NCI-H460 (cell line): ENCODE data around the gene SLC45A2. TPM values are rescaled to one million over a fixed set of nuclear protein-coding genes. Genes with fewer than 3 reads are reported as not detected.
A peak's percentile ranks its signal among the peaks of the same experiment; 100 is the strongest.
"Not testable (repeated sequence)": the region's sequence is repeated elsewhere in the genome, so short reads cannot be mapped to it uniquely, and the experiment has no call there.

ENCODE experiments used
- DNase-seq: peaks from one replicate; pipeline ENCODE4 v3.0.0-alpha.2; 2016; ENCODE audit warnings: low read depth; ENCODE audit errors: extremely low read depth
- total RNA-seq: library from RNA; depleted of rRNA; stranded (reverse); fragments of >200 nt; shearing (Covaris generic); gene quantifications from 2 replicates; pipeline ENCODE4 v1.2.3, GENCODE V29; 2014

Gene SLC45A2
- total RNA-seq, 1 experiment from 2014 or later = not detected

DNA sequence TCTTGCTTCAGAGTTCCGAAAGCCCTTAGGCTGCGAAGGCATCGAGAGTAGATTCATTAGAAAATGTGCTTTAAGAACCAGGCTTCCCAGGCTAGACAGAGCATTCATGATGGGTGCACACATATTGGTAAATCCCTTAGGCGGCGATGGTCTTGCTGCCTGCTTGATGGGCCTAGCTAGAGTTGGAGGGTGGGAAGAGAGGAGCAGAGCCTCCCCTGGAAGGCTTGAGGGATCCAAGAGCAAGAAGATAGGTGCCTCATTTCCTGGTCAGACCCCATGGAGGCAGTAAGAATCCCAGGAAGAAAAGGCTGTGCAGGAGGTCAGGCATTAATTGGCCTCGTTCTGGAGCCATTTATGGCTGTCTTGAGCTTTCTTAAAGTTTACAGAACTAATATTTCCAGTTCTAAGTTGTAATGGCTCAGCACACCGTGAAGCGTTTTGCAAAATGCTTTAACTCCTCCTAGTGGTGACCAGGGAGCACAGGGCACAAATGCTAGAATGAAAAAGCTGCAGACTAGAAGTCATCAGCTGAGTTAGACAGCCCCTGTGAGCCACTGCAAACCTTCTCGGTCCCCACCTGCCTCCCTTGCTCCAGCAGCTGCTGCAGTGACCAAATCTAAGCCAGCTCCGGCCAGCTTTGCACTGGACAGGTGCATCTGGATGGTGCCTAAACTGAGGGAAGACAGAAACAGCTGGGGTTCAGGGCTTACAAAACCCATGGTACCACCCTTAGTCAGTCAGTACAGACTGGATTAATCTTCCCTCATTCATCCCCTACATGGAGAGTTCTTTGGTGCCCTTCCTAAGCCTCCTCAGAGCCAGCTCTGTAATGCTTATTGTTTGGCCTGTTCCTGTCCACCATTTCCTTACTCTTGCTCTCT lies 14.7 kb downstream of the SLC45A2 start:
- peak; percentile 20 for DNase-seq

- no peak for DNase-seq
Measured at GRCh38 chr5:33968211-33969005, 16.1 kb downstream of the SLC45A2 start.

DNA sequence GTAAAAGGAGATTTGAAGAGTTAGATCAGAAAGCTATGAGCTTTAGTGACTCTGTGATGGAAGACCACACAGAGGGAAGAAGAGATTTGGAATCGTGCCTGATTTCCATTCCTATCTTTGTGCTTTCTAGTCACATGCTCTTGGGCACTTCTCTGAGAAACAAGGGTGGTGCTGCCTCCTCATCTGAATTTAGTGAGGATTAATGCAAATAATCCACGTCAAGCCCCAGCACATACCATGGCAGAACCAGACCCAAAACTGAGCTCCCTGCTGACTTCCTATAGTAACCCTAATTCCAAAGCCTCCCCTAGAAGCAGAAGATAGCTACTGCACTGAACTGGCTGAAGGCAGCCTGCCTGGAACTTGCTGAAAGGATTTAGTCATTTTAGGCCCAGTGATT lies 17.7 kb downstream of the SLC45A2 start:
- no peak for DNase-seq

DNA sequence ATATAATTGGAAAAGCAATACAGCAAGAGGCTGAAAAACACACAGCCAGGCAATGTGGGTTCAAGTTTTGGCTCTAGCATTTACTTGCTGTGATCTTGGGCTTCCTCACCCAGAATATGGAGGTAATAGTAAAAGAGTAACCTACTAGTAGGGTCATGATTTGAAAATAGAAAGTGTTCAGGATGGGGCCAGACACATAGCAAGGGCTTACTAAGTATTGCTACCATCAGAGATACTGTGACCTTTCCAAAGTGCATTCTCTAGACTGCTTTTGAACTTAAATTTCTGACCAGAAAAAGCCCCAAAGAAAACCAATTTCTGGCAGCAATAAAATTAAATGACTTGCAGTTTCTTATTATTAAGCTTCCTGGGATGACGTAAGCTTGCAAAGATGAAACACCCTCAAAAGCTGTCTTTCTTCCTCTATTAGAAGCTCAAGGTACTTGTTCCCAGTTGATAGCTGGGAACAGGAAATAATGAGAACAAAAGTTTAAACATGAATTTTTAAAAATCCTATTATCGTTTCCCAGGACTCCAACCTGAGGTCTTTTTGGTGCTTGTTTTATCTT lies 20.3 kb downstream of the SLC45A2 start:
- DNase-seq = no peak

GRCh38 chr5:33958176-33958575 lies 26.3 kb downstream of the SLC45A2 start:
- no peak for DNase-seq

GRCh38 chr5:33957577-33958150 lies 26.8 kb downstream of the SLC45A2 start:
- no peak for DNase-seq

- not testable (repeated sequence) for DNase-seq
Measured at GRCh38 chr5:33952175-33952574, 32.3 kb downstream of the SLC45A2 start.

- no peak for DNase-seq
Measured at GRCh38 chr5:33944543-33945132, 39.9 kb downstream of the SLC45A2 start.

GRCh38 chr5:33941090-33941489 lies 43.4 kb downstream of the SLC45A2 start:
- DNase-seq = no peak

DNA sequence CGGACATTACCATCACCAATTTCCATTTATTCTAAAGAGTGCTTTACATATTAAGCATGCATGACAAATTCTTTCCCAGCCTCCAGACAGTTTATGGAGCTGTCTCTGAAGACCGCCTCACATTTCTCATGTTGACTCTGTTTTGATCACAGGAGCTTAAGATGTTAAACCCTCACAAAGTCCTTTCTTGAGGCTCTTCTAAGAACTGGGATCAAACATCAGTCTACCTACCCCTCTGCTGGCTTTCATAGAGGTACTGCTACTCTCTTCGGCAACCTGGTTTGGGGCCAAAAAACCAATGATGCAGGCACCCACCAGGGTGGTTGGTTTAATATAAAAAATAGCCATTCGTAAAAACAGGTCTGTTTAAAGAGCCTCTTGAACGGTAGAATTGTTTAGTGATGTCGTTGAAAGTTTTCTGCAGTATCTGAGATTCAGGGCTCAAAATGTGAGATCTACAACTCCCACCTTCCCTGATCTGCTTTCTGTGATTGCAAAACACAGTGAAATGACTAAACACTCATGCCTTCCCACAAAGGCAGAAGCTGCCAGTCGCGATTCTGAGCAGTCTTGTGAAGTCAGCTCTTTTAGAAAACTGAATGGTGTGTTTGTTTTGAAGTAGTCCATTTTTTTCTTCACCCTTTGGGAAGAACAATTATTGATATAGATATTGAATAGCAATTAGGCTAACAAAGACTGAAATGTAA lies 44.8 kb downstream of the SLC45A2 start:
- DNase-seq = no peak

DNA sequence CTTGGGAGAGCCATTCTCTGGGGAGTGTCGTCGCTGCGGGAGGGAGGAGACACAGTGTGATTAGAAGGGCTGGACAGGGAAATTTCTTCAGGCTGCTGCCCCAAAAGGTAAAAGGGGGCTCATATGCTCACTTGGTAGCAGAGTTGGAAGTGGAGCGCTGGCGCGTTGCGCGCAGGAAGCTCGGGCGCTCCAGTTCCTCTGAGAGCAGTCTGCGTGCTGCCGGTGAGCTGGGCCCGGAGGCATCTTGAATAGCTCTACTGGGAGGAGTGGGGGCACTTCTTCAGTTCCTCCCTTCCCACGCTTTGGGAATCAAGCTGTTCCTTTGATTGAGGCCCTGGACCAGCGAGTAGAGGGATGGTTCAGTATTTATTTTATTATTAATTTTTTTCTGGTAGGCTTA lies 45.6 kb downstream of the SLC45A2 start:
- DNase-seq = no peak

- no peak for DNase-seq
Measured at GRCh38 chr5:33938507-33938796, 46.0 kb downstream of the SLC45A2 start.

DNA sequence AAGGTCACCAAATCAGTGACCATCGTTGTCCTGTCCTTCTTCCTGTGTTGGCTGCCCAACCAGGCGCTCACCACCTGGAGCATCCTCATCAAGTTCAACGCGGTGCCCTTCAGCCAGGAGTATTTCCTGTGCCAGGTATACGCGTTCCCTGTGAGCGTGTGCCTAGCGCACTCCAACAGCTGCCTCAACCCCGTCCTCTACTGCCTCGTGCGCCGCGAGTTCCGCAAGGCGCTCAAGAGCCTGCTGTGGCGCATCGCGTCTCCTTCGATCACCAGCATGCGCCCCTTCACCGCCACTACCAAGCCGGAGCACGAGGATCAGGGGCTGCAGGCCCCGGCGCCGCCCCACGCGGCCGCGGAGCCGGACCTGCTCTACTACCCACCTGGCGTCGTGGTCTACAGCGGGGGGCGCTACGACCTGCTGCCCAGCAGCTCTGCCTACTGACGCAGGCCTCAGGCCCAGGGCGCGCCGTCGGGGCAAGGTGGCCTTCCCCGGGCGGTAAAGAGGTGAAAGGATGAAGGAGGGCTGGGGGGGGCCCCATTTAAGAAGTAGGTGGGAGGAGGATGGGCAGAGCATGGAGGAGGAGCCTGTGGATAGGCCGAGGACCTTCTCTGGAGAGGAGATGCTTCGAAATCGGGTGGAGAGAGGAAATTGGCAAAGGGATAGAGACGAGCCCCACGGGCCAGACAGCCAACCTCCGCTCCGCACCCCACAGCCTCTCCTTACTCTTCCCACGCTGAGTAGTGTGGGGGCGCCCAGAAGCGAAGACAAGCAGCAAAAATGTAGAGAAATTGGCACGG lies 46.6 kb downstream of the SLC45A2 start:
- DNase-seq = no peak

DNA sequence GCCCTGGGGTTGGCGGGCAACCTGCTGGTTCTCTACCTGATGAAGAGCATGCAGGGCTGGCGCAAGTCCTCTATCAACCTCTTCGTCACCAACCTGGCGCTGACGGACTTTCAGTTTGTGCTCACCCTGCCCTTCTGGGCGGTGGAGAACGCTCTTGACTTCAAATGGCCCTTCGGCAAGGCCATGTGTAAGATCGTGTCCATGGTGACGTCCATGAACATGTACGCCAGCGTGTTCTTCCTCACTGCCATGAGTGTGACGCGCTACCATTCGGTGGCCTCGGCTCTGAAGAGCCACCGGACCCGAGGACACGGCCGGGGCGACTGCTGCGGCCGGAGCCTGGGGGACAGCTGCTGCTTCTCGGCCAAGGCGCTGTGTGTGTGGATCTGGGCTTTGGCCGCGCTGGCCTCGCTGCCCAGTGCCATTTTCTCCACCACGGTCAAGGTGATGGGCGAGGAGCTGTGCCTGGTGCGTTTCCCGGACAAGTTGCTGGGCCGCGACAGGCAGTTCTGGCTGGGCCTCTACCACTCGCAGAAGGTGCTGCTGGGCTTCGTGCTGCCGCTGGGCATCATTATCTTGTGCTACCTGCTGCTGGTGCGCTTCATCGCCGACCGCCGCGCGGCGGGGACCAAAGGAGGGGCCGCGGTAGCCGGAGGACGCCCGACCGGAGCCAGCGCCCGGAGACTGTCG lies 47.3 kb downstream of the SLC45A2 start:
- DNase-seq = no peak

GRCh38 chr5:33936381-33937016 lies 48.0 kb downstream of the SLC45A2 start, which contains the start of gene RXFP3:
RXFP3 (plus strand) TSS chr5:33936386; CDS start chr5:33936741, 355 bp downstream.
- DNase-seq = no peak

GRCh38 chr5:33936004-33936380 lies 48.5 kb downstream of the SLC45A2 start:
- DNase-seq = peak; percentile 7

DNA sequence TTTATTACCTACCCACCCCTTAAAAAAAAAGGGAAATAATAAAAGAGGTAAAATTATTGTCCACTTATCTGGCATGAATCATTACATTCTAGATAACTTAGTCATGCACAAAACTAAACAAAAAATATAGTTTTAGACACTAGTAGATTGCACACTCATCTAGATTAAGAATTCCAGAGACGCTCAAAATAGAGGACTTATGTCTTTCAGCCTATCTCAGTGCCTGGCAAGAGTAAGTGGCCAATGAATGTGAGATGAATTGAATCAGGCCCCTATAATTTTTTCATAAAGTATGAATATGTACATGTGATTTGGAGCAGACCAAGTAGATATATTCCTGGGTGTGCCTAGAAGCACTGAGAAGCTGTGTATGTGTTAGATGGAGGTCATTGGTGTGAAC lies 50.3 kb downstream of the SLC45A2 start:
- DNase-seq = no peak

DNA sequence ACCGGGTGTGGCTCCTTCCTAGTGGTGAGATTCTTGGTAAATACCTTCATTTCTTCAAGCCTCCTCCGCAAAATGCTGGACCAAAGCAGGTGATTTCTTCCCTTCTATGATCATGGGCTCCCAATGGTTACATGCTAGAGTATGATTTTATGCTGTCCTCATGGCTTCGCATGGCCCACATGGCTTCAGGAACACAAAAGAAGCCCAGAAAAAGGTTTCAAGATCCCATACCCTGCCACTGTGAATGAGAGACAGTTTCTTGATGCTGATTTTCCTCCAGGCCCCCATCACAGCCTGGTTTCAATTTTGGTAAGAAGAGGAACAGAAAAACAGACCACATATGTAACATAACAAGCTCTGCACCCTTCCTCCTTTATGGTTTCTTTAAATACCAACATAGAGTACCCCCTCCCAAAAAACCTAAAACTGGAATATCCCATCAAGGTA lies 50.7 kb downstream of the SLC45A2 start:
- DNase-seq = no peak
